Esophagus muscularis mucosa (tissue), 4 donors: ENCODE results near the gene TAF11L5. TPM values are rescaled to one million over a fixed set of nuclear protein-coding genes. Genes with fewer than 3 reads are reported as not detected.
"Not testable (repeated sequence)": the region's sequence is repeated elsewhere in the genome, so short reads cannot be mapped to it uniquely, and the experiment has no call there.

Experiments used
- DNase-seq: peaks from one replicate; pipeline ENCODE4 v3.0.0-alpha.2; 2017; ENCODE audit errors: extremely low spot score
- H3K27ac ChIP-seq, 4 donors: fragments of 200-600 bp; sonication (generic); replicated peaks in 1 of 4; 1 replicate in 3 of 4; 2 replicates in 1 of 4; pipeline ENCODE4 v1.5.1; 2016 to 2019; ENCODE audit warnings: mild to moderate bottlenecking in 1 of 4
- H3K27me3 ChIP-seq, 4 donors: fragments of 200-600 bp; sonication (generic); one replicate each; pipeline versions ENCODE4 v1.5.1 to v1.6.0; 2016 to 2019
- H3K36me3 ChIP-seq, 4 donors: fragments of 200-600 bp; sonication (generic); one replicate each; pipeline ENCODE4 v1.5.1; 2016 to 2019
- H3K4me1 ChIP-seq, 4 donors: fragments of 200-600 bp; sonication (generic); one replicate each; pipeline ENCODE4 v1.5.1; 2016 to 2019
- H3K4me3 ChIP-seq, 4 donors: fragments of 200-600 bp; sonication (generic); 1 replicate in 2 of 4; 2 replicates in 2 of 4; pipeline ENCODE4 v1.5.1; 2016 to 2019; ENCODE audit warnings: mild to moderate bottlenecking in 4 of 4, moderate library complexity in 1 of 4
- H3K9me3 ChIP-seq, 4 donors: fragments of 200-600 bp; sonication (generic); 1 replicate in 3 of 4; 2 replicates in 1 of 4; pipeline ENCODE4 v1.5.1; 2016 to 2019
- CTCF ChIP-seq, 3 experiments: fragments of 200-600 bp in 2 of 3; fragments of 450-650 bp in 1 of 3; sonication (generic) in 2 of 3; IDR thresholded peaks; one replicate each; pipeline ENCODE4 v1.5.1; 2017 to 2019; ENCODE audit warnings: antibody characterized with exemption in 3 of 3, mild to moderate bottlenecking in 2 of 3, moderate library complexity in 1 of 3
- EP300 ChIP-seq: sonication (generic); formaldehyde crosslinking; IDR thresholded peaks from one replicate; pipeline ENCODE4 v1.6.1; 2017; ENCODE audit warnings: antibody characterized with exemption
- POLR2A ChIP-seq: fragments of 450-650 bp; IDR thresholded peaks from one replicate; pipeline ENCODE4 v1.6.1; 2017; ENCODE audit warnings: antibody characterized with exemption, moderate library complexity, mild to moderate bottlenecking, low read depth
- POLR2AphosphoS5 ChIP-seq, 2 donors: sonication (generic); formaldehyde crosslinking; IDR thresholded peaks; one replicate each; pipeline ENCODE4 v1.6.1; 2017; ENCODE audit warnings: antibody characterized with exemption in 2 of 2
- WGBS: methylation state at CpG from one replicate; pipeline ENCODE4 v1.1.5; 2018; 5-methylcytosine and 5-hydroxymethylcytosine counted together
- intact Hi-C: fragments of 100-400 bp; cut with DNase I; formaldehyde crosslinking; loops from one replicate; pipeline ENCODE4 v1.15.1; 2023
- total RNA-seq, 4 donors: library from RNA; depleted of rRNA; stranded (reverse); fragments of >200 nt; gene quantifications; one replicate each; pipeline versions ENCODE4 v1.1.0 to v1.2.1, GENCODE V29; 2016

TAF11L5 gene
- total RNA-seq, 4 donors from 2014 or later = not detected

DNA sequence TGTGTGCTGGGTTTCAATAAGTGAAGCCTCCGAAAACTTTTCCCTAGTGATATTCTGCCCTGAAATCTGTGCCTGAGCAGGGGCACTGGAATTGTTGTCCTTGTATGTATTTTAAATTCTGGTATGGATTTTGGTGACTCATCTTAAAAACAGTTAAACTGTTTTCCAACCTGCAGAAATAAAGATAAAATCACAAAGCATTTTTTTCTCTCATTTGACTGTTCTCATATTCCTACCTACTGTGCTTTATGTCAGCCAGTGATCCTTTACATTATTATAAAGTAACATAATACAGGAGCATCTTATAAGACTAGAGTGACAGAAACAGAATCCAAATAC, 37.9 kb upstream of the TAF11L5 start:
- Histone ChIP-seq H3K9me3 (no peaks in the 10 kb centered on the region), H3K27me3 (no peaks in the 10 kb centered on the region), H3K27ac (no peak overlapping the region), H3K4me1 (no peaks in the 10 kb centered on the region), H3K36me3 (no peaks in the 10 kb centered on the region), H3K4me3 (no peak overlapping the region)
- no peak for TF ChIP-seq EP300
- no peak for TF ChIP-seq POLR2A
- TF ChIP-seq POLR2AphosphoS5 (IDR thresholded peaks at IDR 0.05) = no peak
- no peak for TF ChIP-seq CTCF (IDR thresholded peaks at IDR 0.05)
- no peak for DNase-seq
- intact Hi-C loops = no loop called here
- WGBS = 87% methylated on average over 1 of the region's 1 CpG

- 83% methylated on average over 4 of the region's 23 CpGs for WGBS
- H3K4me1 ChIP-seq, DNase-seq, H3K27ac ChIP-seq, intact Hi-C loops, H3K4me3 ChIP-seq, H3K9me3 ChIP-seq, H3K27me3 ChIP-seq, H3K36me3 ChIP-seq: not testable (repeated sequence)
Measured at GRCh38 chr5:17491257-17491656, 33.8 kb upstream of the TAF11L5 start.

GRCh38 chr5:17492770-17493169, 32.3 kb upstream of the TAF11L5 start:
- TF ChIP-seq CTCF (IDR thresholded peaks at IDR 0.05) = no peak
- no peak for TF ChIP-seq EP300
- TF ChIP-seq POLR2A = no peak
- TF ChIP-seq POLR2AphosphoS5 (IDR thresholded peaks at IDR 0.05) = no peak
- no peak overlapping the region for H3K27ac ChIP-seq
- H3K4me3 ChIP-seq = no peak overlapping the region
- no peaks in the 10 kb centered on the region for H3K9me3 ChIP-seq
- no peaks in the 10 kb centered on the region for H3K4me1 ChIP-seq
- intact Hi-C loops = no loop called here
- H3K36me3 ChIP-seq = no peaks in the 10 kb centered on the region
- H3K27me3 ChIP-seq = peaks cover 0 to 3% (median 0%) of the 10 kb centered on the region in 4 donors
- no peak for DNase-seq
- 90% methylated on average over 3 of the region's 3 CpGs for WGBS

- Histone ChIP-seq H3K4me3 (no peak overlapping the region), H3K36me3 (no peaks in the 10 kb centered on the region), H3K27ac (no peak overlapping the region), H3K4me1 (no peaks in the 10 kb centered on the region), H3K27me3 (peaks cover 0 to 3% (median 0%) of the 10 kb centered on the region in 4 donors), H3K9me3 (no peaks in the 10 kb centered on the region)
- no peak for DNase-seq
- 66% methylated on average over 3 of the region's 4 CpGs for WGBS
- intact Hi-C loops = no loop called here
- TF ChIP-seq POLR2A (no peak), EP300 (no peak)
Measured at GRCh38 chr5:17497446-17497845, 27.6 kb upstream of the TAF11L5 start.

GRCh38 chr5:17497931-17498330, 27.1 kb upstream of the TAF11L5 start, which contains the start of gene TAF11L2:
TAF11L2 (plus strand) TSS chr5:17498231.
- WGBS = 91% methylated on average over 8 of the region's 8 CpGs
- DNase-seq, H3K36me3 ChIP-seq, H3K27ac ChIP-seq, H3K27me3 ChIP-seq, H3K9me3 ChIP-seq, H3K4me1 ChIP-seq, intact Hi-C loops, H3K4me3 ChIP-seq: not testable (repeated sequence)

DNA sequence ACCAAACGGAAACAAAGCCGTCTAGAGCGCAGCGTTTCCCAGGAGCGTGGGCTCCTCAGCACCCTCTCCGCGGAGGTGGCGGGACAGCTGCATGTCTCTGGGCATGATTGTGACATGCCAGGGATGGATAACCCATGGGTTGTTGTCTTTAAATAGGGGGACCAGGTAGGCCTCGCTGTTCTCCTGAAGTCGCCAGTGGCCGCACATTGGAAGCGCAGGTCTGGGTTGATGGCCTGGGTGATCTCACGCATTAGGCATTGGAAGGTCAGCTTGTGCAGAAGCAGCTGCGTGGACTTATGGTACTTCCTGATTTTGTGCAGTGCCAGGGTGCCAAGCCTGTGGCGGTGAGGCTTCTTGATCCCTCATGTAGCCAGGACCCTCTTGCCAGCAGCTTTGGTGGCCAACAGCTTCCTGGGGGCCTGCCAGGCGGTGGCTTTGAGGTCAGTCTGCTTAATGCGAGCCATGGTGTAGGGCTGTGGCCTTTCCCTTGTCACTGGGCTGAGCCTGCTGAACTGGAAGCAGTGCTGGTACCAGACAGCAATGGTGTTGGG, 13.2 kb upstream of the TAF11L5 start:
- Histone ChIP-seq H3K9me3 (no peaks in the 10 kb centered on the region), H3K36me3 (no peaks in the 10 kb centered on the region), H3K27me3 (no peaks in the 10 kb centered on the region), H3K4me1 (no peaks in the 10 kb centered on the region), H3K4me3 (no peak overlapping the region), H3K27ac (no peak overlapping the region)
- TF ChIP-seq POLR2AphosphoS5 (IDR thresholded peaks at IDR 0.05) = no peak
- TF ChIP-seq EP300 = no peak
- TF ChIP-seq CTCF (IDR thresholded peaks at IDR 0.05) = no peak
- TF ChIP-seq POLR2A = no peak
- DNase-seq = no peak
- 94% methylated on average over 11 of the region's 17 CpGs for WGBS
- intact Hi-C loops = no loop called here

DNA sequence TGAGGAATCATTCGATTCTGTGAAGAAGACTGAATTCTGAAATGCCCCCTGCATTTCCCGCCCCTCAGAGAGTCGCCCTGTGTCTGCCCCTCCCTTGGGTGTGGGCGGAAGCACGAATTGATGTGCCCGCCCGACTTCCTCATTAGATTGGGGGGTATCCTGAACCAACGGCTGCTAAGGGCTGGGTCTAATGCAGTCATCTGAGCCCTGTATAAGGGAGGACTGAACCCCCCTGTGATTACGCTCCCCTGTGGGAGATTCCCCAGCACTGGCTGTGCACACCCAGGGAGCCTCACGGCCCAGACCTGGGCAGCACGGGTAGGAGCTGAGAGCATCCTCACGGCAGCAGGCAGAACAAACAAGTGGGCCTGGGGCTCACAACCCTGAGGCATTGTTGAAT, 7.5 kb upstream of the TAF11L5 start:
- H3K9me3 ChIP-seq, H3K4me3 ChIP-seq, H3K27me3 ChIP-seq, DNase-seq, intact Hi-C loops, H3K27ac ChIP-seq, H3K36me3 ChIP-seq, H3K4me1 ChIP-seq: not testable (repeated sequence)
- 90% methylated on average over 11 of the region's 12 CpGs for WGBS

DNA sequence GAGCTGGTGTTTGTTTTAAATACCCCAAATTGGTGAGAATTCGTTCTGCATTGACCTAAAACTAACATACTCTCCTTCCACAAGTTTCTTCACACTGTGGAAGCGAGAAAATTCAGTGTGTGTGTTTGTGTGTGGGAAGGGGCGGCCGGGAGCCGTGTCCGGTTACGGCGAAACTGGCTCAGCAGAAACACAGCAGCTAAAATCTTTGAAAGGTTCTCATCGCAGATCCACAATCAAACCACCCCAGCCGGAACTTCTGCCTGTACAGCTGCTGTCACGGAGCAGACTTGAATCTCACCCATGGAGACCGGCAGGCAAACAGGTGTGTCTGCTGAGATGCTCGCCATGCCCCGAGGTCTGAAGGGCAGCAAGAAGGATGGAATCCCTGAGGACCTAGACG, 7.0 kb upstream of the TAF11L5 start, which contains the start of gene TAF11L3:
TSS of gene TAF11L3 (plus strand) at position 301 of the 400 bp plus-strand sequence.
- DNase-seq, intact Hi-C loops: not testable (repeated sequence)
- no CpG with 5 or more reads among the region's 15 CpGs for WGBS

GRCh38 chr5:17519508-17519907, 5.5 kb upstream of the TAF11L5 start:
- H3K27me3 ChIP-seq, H3K4me3 ChIP-seq, H3K4me1 ChIP-seq, H3K36me3 ChIP-seq, H3K27ac ChIP-seq, H3K9me3 ChIP-seq, intact Hi-C loops, DNase-seq: not testable (repeated sequence)
- 87% methylated on average over 9 of the region's 14 CpGs for WGBS

More for the DNA sequence above, 7.0 kb upstream of the TAF11L5 start, which contains the start of gene TAF11L3:
- H3K4me1 ChIP-seq, H3K27ac ChIP-seq, H3K9me3 ChIP-seq, H3K4me3 ChIP-seq, H3K27me3 ChIP-seq, H3K36me3 ChIP-seq: not testable (repeated sequence)
